A172 (cell line): ENCODE results near the gene FAM131C. TPM values are rescaled to one million over a fixed set of nuclear protein-coding genes. Genes with fewer than 3 reads are reported as not detected.

Experiments
- DNase-seq: peaks from one replicate; pipeline ENCODE4 v3.0.0-alpha.2; 2015; ENCODE audit warnings: low spot score
- total RNA-seq: library from RNA; depleted of rRNA; stranded (reverse); fragments of >200 nt; shearing (Covaris generic); gene quantifications from 2 replicates; pipeline ENCODE4 v1.2.3, GENCODE V29; 2014; rRNA removed

Gene FAM131C
- total RNA-seq, 1 experiment from 2014 or later: 1.8 TPM

DNA sequence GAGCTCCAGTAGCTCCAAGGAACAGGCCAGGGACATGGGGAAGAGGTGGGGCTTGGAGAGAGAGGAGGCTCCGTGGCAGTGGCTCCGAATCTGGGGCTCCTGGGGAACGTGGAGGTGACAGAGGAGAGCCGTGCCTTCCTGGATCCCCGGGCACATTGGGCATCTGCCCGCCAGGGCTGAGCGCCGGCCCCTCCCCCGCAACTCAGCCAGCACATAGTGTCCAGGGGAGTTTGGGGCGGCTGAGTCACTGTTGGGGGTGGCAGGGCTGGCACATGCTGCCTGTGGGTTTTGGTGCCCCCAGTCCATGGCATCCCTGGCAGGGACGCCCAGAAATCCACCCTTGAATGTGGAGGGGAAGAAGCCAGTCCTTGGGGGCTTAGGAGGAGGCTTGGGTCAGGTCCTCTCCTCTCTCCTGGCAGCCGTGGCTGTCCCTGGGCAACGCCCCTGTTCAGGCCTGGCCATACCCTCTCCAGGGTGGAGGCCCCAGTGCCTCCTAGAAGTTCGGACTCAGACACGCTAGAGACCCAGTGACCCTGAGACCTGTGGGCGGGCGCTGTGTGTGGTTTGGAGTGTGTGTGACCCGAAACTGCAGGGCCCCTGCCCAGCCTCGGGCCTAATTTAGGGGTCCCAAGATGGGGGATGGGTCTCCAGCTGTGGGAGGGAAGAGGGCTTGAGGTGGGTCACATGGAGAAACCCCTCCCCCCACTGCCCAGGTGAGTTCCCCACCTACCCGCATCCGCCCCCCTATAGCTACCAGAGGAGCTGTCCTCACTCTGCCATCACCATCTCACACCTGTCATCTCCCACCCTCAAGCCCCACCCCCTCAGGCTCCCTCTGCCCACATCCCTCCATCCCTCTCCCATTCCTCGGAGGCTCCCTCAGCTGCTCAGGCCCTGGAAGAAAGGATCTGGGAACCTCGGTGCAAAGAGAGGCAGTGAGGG, 57.2 kb downstream of the FAM131C start:
- DNase-seq: peak; percentile 36

DNA sequence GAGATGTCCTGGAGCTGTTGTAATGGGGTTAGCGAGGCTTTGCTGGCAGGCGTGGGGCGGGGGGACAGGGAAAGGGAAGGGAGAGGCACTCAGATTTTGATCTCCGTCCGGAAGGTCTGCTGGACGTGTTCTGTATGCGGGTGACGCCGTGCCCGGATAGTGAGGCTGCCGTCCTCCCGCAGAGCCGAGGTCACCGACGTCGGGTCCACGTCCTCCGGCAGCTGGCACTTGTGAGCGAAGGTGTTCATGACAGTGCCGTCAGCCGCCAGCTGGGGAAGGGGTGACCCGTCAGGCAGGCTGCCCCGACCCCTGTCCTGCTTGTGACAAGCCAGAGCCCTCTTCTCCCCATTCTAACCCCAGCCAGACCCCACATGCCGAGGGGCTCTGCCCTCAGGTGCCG, 58.0 kb downstream of the FAM131C start:
- DNase-seq: no peak

DNA sequence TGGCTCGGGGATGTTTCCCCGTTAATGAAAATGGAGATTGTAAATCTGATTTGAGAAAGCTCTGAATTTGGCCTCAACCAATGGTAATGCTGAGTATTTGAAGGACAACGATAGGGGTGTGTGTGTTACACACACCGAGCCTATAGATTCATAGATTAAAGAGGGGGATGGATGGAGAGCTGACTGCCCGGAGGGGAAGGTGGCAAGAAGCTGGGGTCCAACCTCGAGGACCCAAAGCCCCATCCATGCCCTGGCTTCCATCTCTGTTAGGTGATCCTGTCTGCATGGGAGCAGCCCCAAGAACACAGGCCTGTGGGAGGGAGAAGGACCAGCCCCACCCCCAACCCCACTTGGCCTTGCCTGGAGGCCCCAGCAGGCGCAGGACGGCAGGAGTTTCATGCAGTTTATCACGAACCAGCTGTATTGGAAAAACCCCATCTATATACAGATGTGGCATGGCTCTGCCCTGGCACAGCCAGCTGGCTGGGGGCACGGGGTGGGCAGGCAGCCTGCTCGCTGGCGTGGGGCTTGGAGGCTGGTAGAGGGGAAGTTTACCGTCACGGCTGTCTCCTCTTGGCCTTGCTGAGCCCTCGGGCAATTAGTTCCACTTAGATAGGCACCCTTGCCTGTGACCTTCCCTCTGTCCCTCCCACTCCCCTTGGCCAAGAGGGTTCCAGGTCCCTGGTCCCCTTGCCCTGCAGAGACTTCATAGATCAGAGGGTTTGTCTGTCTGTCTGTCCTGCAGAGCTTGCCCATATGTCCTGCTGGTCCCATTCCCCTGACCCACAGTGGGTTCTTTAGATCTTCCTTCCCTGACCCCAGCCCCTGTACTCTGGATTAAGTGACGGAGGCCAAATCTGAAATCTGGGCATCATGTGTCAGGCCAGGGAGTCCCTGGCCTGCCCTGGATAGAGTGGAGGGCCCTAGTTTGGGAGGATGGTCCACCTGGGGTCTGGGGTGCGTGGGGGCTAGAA, 58.7 kb downstream of the FAM131C start:
- no peak for DNase-seq

DNA sequence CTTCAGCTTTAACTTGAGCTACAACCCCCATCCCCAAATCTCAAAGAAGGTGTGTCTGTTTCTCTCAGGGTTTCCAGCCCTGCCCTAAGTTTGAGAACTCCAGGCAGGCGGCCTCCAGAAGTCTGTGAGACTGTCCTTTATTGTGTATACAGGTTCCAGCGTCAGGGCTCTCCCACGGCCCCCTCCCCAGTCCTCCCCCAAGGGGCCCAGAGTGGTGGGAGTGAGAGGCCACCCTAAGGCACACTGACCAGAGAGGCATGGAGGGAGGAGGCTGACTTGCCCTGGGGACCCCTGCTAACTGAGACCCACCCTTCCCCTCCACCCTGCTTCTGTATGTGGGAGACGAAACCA, 59.6 kb downstream of the FAM131C start:
- no peak for DNase-seq

DNA sequence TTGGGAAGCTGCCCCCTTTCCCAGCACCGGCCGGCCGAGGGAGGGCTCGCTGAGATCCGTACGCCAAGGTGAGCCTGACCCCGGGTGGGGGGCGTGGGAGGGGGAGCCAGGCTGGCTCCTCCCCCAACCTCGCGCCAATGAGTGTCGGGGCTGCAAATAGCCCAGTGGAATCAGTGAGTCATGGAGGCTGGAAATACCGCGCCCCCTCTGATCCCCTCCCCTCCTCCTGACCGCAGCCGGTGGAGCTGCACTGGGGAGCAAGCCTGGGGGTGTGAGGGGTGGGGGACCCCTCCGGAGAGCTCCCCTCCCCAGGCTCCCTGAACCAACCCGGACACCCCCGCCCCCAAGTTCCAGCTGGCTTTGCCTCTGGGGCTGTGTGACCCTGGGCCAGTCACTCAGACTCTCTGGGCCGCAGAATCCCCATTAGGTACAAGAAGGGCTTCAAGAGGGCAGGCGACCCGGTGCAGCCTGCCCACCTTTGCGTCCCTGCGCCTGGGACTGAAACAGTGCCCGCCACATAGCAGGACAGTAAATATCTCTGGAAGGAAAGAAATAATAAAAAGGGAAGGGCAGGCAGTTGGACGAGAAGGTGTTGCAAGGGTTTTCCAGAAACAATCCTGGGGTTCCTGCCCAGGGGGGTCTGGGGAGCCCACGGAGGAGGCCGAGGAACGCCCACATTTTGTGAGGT, 60.1 kb downstream of the FAM131C start:
- peak; percentile 66 for DNase-seq

DNA sequence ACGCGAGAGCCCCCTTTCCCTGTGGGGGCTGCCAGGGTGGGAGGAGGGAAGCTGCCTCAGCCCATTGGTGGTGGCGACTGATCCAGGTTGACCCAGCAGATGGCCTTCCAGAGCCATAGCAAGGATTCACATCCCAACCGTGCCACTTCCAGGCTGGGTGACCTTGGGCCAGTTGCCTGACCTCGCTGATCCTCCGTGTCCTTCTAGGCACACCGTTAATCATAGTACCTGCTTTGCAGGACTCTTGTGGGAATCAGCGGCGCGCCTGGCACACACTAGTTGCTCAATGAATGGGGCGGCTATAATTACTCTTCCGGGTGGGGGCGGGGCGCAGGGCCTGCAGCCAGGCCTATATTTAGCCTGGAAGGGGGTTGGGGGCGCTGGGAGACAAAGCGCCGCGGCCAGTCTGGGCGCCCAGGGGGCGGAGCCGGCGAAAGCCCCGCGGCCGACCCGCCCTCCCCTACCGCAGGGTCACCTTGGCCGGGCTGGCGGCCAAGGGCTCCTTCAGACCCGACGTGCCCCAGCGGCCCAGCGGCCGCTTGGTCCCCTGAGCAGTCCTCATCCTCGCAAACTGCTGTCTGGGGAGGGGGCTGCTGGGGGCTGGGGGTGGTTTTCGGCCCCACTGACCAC, 60.7 kb downstream of the FAM131C start:
- DNase-seq: peak; percentile 55

DNA sequence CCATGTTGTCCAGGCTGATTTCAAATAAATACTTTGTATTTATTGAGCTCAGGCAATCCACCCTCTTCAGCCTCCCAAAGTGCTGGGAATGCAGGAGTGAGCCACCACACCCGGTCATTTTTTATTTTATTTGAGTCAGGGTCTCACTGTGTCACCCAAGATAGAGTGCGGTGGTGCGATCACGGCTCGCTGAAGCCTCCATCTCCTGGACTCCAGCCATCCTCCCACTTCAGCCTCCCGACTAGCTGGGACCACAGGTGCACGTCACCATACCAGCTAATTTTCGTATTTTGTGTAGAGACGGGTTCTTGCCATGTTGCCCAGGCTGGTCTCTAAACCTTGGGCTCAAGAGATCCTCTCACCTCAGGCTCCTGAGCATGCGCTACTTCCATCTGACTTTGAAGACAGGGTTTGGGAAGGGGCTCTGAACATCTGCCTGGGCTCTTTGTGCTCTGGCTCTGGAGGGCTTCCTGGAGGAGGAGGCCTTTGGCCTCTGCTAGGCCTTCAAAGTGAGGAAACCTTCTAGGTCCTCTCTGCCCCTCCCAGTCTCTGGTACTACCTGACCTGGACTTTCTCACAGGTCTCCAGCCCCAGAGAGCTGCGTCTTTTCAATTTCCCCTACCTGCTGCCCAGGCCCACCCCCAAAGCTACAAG, 61.4 kb downstream of the FAM131C start:
- no peak for DNase-seq

DNA sequence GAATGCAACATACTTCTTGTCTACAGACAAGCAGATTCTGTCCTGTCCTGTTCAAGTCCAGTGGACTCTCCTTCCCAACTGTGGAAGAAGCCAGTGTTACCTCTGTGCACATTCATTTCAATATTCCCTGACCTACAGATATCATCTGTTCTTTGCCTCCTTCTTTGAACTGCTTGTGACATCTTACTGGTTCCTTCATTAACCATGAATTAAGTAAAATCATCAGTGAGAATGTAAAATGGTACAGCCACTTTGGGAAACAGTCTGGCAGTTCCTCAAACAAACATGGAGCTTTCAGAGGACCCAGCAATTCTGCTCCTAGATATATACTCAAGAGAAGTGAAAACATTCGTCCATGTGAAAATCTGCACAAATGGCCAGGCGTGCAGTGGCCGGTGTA, 62.6 kb downstream of the FAM131C start:
- DNase-seq: no peak

DNA sequence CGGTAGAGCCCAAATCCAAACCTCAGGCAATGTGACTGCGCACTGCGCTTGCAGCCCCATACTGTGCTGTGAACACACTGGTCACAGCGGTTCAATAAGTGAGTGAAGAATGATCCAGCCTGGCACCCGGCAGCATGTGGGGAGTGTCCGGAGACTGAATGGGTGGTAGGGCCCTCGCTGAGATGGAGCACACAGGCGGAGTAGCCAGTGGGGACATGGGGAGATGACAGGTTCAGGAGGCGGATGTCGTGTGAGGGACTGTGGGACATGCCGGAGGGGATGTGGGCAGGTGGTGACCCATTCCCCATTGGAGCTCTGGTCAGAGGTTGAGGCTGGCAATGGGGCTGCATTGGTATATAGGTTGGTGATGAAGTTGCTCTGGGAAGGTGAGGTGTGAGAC, 63.8 kb downstream of the FAM131C start:
- DNase-seq: no peak

DNA sequence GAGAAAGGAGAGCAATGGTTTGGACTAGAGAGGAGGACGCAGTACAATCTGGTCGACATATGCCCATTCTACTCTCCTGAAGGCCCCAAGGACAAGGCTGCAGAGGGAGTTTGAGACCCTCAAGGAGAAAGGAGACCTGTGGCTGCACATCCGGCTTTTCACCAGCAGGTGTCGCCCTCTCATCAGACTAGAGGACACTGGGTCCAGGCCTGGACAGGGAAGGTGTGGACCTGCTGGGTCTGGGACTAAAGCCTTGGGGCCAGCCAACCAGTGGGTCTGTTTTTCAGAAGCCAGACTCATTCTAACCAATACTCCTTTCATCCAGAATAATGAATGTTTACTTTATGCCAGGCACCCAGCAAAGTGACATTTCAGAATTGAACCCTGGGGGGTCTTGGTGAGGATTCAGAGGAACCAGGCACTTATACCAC, 64.4 kb downstream of the FAM131C start:
- peak; percentile 40 for DNase-seq

Other genes with a start within 250 kb of the FAM131C start
- 6.9 and 15.8 TPM in 2 replicates for gene SPEN, start 225.9 kb downstream of the FAM131C start, total RNA-seq
- gene ZBTB17, start 97.5 kb downstream of the FAM131C start, total RNA-seq: 23.8 and 25.1 TPM in 2 replicates
- gene SRARP, start 69.4 kb downstream of the FAM131C start, total RNA-seq: not detected in 2 replicates
- gene HSPB7, start 55.6 kb downstream of the FAM131C start, total RNA-seq: not detected in 2 replicates
- gene CLCNKA, start 51.6 kb downstream of the FAM131C start, total RNA-seq: not detected in 2 replicates
- gene CLCNKB, start 29.9 kb downstream of the FAM131C start, total RNA-seq: not detected in 2 replicates
- 54.3 and 78.1 TPM in 2 replicates for gene EPHA2, start 82.4 kb upstream of the FAM131C start, total RNA-seq
- gene ARHGEF19, start 139.0 kb upstream of the FAM131C start, total RNA-seq: 0.50 and 1.1 TPM in 2 replicates
- gene CPLANE2, start 163.5 kb upstream of the FAM131C start, total RNA-seq: 2.5 and 5.5 TPM in 2 replicates